GM19324 (cell line): Measurements from ENCODE around the gene RPL5.

ENCODE experiments used
- ATAC-seq: cut with Tn5 transposase; IDR thresholded peaks from one replicate; pipeline ENCODE4 v1.9.1; 2021; ENCODE audit warnings: mild to moderate bottlenecking, moderate library complexity; ENCODE audit not compliant: unreplicated experiment, low FRiP score

RPL5 gene

GRCh38 chr1:92887465-92887864 lies 55.6 kb downstream of the RPL5 start:
- no peak for ATAC-seq
